ENCODE data around the gene COMMD3.

- no peak for TF ChIP-seq ZNF274 (IDR thresholded peaks at IDR 0.05; ENCODE audit: low read depth, low read length)
- TF ChIP-seq SUZ12 (IDR thresholded peaks at IDR 0.05; ENCODE audit: extremely low read depth, insufficient read depth, insufficient read length) = no peak
- no peak for TF ChIP-seq YY1 (IDR thresholded peaks at IDR 0.05; ENCODE audit: insufficient read depth, insufficient read length)
Measured at GRCh38 chr10:22320591-22321155, 4.5 kb downstream of the COMMD3 start, which contains the start of gene BMI1.
